GM19035 (cell line): ENCODE measurements around the gene CBARP.

Source experiments
- ATAC-seq: cut with Tn5 transposase; IDR thresholded peaks from one replicate; pipeline ENCODE4 v1.9.1; 2021; ENCODE audit not compliant: unreplicated experiment

CBARP gene

DNA sequence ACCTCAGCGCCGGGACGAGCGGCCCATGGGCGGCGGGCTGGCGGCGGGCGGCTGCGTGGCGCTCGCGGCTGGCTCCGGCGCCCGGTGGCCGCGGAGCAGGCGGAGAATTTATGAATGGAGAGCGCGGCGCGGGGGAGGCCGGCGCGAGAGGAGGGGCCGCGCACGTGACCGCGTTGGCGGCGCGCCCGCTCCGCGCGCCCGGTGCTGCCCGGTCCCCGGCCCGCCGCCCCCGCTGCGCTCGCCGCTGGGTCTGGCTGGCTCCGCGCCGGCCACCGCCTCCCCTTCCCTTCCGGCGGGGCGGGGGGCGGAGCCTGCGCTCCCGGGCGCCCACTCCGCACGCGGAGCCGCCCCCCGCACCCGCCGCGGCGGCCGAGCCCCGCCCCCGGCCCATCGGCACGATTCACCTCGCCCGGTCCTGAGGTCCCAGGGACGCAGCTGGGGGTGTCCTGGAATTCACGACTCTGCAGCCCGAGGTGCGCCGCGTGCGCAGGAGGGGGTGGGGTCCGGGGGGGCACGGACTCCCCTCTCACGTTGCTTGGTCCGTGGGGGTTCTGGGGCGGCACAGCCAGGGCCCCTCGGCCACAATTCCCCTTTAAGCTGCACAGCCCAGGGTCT, at the start of gene CBARP:
CBARP (minus strand) TSS at position 252 of the 615 bp plus-strand sequence. CDS start 1,905 bp downstream, outside the sequence.
- no peak for ATAC-seq

DNA sequence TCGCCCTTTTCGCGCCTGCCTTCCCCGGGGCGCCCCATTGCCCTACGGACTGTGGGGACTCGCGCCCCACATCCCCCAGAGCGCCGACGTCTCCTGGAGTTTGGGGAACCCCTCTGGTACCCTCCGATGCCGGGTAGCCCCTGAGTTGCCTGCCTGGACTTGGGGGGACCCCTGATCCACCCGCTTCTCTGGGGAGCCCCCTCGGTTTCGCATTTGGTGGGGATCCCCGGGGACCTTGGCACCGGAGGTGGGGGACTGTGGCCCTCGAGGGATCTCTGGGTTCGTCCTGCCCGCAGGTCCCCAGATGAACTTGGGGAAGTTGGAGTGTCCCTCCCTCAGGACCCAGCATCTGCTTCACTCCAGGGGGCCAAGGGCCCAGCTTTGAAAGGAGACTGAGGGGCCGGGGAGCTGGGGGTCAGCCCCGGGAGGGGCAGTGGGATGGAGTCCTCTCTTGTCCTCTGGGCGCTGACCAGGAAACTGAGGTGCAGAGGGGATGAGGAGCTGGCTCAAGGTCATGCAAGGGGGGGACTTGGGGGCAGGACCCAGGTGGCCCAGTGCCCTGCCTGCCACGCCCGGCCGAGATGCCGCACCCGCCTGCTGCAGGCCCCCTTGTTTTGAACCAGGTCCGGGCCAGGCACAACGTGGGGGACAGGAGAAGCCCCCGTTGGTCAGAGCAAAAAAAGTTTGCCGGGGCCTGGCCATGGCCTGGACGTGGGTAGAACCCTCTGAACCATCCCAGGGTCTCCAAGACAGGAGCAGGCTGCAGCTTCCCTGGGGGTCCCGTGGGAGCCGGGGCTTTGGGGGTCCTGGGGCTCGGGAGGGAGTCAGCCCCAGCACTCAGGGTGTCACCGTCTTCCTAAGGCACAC, 48.9 kb upstream of the CBARP start:
- ATAC-seq = no peak

DNA sequence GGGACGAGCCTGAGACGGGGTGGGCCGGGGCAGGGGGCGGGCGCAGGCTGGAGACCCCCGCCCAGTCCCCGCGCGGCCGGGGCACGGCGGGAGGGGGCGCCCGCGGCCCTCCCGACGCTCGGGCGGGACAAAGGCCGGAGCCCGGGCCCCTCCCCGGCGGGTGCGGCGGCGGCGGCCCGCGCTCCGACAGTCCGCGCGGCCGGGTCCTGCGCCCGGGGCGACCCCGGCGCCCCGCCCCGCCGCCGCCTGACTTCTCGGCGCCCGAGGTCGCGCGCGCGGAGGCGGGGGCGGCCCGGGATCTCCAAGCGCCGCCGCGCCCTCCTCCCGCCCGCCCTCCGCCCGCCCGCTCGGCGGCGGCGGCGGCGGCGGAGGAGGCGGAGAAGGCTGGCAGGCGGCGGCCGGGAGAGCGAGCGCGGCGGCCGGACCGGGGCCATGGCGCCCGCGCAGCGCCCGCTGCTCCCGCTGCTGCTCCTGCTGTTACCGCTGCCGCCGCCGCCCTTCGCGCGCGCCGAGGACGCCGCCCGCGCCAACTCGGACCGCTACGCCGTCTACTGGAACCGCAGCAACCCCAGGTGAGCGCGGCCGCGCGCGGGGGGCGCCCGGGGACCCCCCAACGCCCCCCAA, 48.0 kb upstream of the CBARP start, which contains the start of gene EFNA2:
EFNA2 (plus strand) TSS at position 137 of the 624 bp plus-strand sequence; CDS start at position 433, 296 bp downstream.
- ATAC-seq = no peak

- ATAC-seq = no peak
Observed at GRCh38 chr19:1284979-1285736, 47.4 kb upstream of the CBARP start.

- no peak for ATAC-seq
Observed at GRCh38 chr19:1284293-1284978, 46.6 kb upstream of the CBARP start.

- ATAC-seq = no peak
Observed at GRCh38 chr19:1283917-1284292, 46.1 kb upstream of the CBARP start.

- no peak for ATAC-seq
Observed at GRCh38 chr19:1283207-1283916, 45.6 kb upstream of the CBARP start.

- ATAC-seq = no peak
Observed at GRCh38 chr19:1282588-1283206, 44.9 kb upstream of the CBARP start.

GRCh38 chr19:1281569-1282287, 43.9 kb upstream of the CBARP start:
- no peak for ATAC-seq

DNA sequence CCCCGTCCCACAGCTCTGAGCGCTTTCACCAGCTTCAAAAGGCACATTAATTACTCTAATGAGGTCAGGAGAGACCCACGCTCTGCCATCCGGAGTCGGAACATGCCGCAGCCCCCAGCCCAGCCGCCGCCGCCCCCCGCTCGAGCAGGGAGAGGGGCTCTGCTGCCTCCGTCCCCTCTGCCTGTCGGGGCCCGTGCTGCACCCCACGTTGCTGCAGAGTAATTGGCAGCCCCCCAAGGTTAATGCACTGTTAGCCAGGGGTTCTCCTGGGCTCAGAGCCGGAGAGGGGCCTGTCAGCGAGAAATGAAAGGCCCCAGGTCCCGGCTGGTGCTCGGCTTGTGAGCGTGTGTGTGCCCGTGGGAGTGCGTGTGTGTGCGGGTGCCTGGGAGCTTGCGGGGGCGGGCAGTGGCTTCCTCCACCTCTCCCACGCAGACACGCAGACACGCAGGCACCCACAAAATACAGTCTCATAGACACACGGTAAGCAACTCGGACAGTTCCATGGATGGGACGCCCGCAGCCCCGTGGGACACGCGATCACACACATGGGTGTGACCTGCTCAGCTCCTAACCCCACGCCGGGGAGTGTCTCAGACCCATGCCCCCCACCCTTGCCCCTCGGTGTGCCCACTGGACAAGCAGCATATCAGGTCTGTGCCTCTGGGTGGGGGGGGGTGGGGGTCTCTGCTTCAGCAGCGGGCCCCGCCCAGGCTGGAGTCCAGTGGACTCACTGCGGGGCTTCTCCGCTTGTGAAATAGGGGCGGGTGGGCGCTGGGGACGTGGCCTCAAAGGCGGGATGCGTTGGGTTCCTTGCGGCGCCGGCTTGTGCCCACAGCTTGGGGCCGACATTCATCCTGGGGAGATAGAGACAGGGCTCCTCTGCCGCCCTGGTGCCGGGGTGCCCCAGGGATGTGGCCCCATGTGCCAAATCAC, 43.1 kb upstream of the CBARP start:
- ATAC-seq = no peak

- no peak for ATAC-seq
Observed at GRCh38 chr19:1279782-1280341, 42.1 kb upstream of the CBARP start.

- no peak for ATAC-seq
Observed at GRCh38 chr19:1278713-1279660, 41.2 kb upstream of the CBARP start.

DNA sequence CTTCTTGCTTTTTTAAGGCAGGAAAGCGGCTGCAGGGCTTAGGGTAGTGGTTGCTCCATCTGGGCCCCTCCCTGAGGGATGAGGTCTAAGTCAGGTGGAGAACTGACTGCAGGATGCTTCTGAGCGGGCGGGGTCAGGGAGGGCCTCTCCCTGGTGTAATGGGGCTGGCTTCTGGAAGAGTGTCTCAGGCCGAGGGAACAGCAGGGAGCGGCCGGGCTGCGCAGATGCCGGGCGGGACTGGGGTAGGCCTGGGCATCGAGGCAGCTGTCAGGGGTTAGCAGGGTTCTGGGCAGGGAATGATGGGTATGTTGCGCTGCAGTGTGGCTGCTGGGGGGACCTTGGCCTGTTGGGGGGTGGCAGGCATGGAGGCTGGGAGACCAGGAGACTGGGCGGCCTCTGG, 40.3 kb upstream of the CBARP start:
- ATAC-seq = no peak

DNA sequence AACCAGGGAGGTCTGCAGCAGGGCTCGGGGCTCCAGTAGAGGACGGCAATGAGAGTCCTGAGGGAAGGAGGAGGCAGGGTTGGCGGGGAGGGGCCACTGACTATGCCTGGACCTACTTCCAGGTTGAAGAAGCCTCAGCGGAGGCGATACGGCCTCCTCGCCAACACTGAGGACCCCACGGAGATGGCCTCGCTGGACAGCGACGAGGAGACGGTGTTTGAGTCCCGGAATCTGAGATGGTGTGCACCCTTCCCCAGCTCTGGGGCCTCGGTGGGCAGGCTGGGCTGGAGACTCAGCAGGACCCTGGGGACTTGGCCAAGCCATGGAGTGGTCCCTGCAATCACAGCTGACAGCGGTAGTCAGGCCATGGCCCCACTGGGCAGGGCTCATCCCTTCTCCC, 39.3 kb upstream of the CBARP start:
- ATAC-seq = no peak

GRCh38 chr19:1276628-1277022, 38.8 kb upstream of the CBARP start:
- ATAC-seq = no peak

- ATAC-seq = no peak
Observed at GRCh38 chr19:1275976-1276627, 38.3 kb upstream of the CBARP start.
